Colonic mucosa (tissue), 4 donors: ENCODE results near the gene MAPK11. TPM values are rescaled to one million over a fixed set of nuclear protein-coding genes. Genes with fewer than 3 reads are reported as not detected.
A peak's percentile ranks its signal among the peaks of the same experiment; 100 is the strongest.

ENCODE experiments used
- DNase-seq: peaks from one replicate; pipeline ENCODE4 v3.0.0-alpha.2; 2020
- H3K27ac ChIP-seq: fragments of 200-600 bp; one replicate; pipeline ENCODE4 v1.8.0; 2021
- H3K27me3 ChIP-seq: fragments of 200-600 bp; one replicate; pipeline ENCODE4 v1.8.0; 2021
- H3K36me3 ChIP-seq: fragments of 200-600 bp; one replicate; pipeline ENCODE4 v1.8.0; 2021
- H3K4me1 ChIP-seq: fragments of 200-600 bp; one replicate; pipeline ENCODE4 v1.8.0; 2021; ENCODE audit warnings: mild to moderate bottlenecking
- H3K4me3 ChIP-seq: fragments of 200-600 bp; one replicate; pipeline ENCODE4 v1.8.0; 2021
- H3K9ac ChIP-seq, 2 donors: one replicate each; pipeline ENCODE4 v1.7.0; 2013; ENCODE audit warnings: control low read depth in 2 of 2, low read depth in 2 of 2, low read length in 2 of 2
- H3K9me3 ChIP-seq: fragments of 200-600 bp; one replicate; pipeline ENCODE4 v1.8.0; 2021
- intact Hi-C: fragments of 100-400 bp; cut with DNase I; formaldehyde crosslinking; loops from one replicate; pipeline ENCODE4 v1.14.1; 2022
- total RNA-seq, 2 donors: library from RNA; stranded (reverse); fragmentation: NEBNext Ultra II Directional in 1 of 2; extraction: Animal tissue kit (Norgen Biotek cat#: 25700) in 1 of 2; gene quantifications; one replicate each; pipeline ENCODE4 v1.2.1, GENCODE V29; 2021
- TF ChIP-seq, protein P1 (sequence below): fragments of 200-600 bp; IDR thresholded peaks from one replicate; pipeline ENCODE4 v1.8.0; 2022; ENCODE audit warnings: antibody characterized with exemption, mild to moderate bottlenecking
- donor health status: healthy.
- donor health status: DM: no; HTN: no; CAD: no.
- donor health status: DM: no; HTN: no; CAD: no.

The MAPK11 gene
- total RNA-seq, 2 donors from 2014 or later: 1.3 to 1.9 TPM

DNA sequence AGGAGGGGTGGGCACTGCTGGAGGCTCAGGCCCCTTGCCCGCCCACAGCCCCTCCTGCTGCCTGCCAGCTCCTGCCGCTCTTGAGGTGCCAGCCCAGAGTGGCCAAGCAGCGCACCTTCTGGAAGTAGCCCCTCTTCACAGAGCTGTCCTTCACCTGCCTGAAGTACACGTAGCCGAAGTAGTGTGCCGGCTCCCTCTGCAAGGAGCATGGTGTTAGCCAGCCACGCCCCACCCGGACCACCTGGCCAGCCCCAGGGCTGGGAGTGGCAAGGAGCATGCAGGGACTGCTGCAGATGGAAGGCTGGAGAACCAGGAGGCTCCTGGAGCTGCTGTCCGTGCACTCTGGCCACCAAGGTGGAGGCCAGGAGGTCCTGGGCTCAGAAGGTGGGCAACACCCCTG, 47.0 kb upstream of the MAPK11 start:
- TF ChIP-seq, protein P1, sequence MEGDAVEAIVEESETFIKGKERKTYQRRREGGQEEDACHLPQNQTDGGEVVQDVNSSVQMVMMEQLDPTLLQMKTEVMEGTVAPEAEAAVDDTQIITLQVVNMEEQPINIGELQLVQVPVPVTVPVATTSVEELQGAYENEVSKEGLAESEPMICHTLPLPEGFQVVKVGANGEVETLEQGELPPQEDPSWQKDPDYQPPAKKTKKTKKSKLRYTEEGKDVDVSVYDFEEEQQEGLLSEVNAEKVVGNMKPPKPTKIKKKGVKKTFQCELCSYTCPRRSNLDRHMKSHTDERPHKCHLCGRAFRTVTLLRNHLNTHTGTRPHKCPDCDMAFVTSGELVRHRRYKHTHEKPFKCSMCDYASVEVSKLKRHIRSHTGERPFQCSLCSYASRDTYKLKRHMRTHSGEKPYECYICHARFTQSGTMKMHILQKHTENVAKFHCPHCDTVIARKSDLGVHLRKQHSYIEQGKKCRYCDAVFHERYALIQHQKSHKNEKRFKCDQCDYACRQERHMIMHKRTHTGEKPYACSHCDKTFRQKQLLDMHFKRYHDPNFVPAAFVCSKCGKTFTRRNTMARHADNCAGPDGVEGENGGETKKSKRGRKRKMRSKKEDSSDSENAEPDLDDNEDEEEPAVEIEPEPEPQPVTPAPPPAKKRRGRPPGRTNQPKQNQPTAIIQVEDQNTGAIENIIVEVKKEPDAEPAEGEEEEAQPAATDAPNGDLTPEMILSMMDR: no peak
- Histone ChIP-seq H3K9me3 (no peaks in the 10 kb centered on the region), H3K27ac (no peak overlapping the region), H3K27me3 (no peaks in the 10 kb centered on the region), H3K4me1 (peaks cover 7% of the 10 kb centered on the region), H3K4me3 (no peak overlapping the region), H3K36me3 (no peaks in the 10 kb centered on the region), H3K9ac (no peak overlapping the region)
- intact Hi-C loops: no loop called here
- DNase-seq: no peak

DNA sequence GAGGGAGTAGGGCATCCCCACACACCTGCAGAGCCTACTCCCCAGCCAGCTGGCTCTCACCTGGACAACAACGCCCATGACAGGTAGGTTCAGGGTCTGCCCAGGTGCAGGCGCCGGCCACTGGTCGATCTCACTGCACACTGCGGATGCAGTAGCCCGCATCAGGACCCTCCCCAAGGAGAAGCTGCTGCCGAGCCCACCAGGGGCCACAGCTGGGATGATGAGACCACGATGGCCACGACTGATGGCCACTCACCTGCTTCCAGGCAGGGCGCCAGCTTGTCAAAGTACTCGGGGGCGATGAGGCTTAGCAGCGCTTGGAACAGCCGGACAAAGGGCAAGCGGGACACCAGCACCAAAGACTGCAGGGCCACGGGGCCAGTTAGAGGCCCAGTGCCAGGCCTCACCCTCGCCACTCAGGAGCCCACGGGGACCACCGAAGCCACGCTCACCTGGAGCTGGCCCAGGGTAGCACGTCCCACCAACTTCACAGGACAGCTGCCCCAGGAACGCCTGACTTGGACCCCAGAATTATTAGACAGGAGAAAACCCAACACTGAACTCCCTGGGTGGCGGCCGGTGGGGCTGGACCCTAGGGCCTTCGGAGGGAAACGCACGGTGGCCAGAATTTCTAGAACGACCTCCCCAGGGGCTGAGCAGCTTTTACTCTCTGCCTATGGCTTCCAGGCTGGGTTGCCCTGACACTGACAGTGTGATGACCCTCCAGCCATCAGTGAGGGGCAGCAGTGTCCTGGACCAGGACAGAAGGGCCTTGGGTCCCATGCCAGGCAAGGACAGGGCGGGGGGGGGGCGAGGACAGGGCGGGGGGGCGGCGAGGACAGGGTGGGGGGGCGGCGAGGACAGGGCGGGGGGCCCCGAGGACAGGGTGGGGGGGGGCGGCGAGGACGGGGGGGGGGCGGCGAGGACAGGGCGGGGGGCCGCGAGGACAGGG, 46.2 kb upstream of the MAPK11 start:
- Histone ChIP-seq H3K9ac (no peak overlapping the region), H3K4me1 (peaks cover 7% of the 10 kb centered on the region), H3K9me3 (no peaks in the 10 kb centered on the region), H3K27ac (no peak overlapping the region), H3K36me3 (no peaks in the 10 kb centered on the region), H3K27me3 (no peaks in the 10 kb centered on the region), H3K4me3 (no peak overlapping the region)
- no peak for DNase-seq
- TF ChIP-seq, protein P1: no peak
- intact Hi-C loops: no loop called here

DNA sequence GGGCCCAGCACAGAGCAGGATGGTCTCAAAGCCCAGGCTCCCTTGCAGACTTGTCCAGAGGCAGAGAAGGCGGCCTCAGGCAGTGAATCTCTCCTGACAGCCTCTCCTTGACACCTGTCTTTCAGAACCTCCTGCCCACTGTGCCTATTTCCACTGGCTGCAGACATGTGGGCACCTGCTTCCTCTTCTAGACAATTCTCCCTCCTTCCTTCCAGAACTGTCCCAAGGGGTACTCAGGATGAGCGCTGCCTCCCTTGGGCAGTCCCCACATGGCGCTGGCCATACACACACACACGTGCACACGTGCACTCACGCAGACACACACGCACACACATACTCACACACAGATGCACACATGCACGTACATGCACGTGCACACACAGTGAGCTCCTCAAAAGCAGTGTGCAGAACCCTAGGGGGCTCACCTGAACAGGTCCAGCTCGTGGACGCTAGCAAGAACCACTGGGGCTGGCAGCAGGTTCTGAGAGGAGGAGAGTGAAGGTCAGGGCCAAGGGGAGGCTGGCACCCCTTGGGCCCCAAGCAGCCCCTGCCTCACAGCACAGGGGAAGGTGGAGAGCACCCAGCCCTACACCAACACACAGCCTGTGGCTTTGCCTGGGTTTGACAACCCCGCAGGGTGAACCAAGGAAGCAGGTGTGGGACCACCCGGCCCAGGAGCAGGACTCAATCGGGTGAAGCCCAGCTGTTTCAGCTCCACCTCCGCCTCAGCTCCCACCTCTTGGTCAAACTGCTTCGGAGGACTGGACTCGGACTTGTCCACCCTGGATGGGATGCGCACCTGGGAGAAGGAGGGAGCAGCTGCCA, 45.3 kb upstream of the MAPK11 start:
- Histone ChIP-seq H3K27me3 (no peaks in the 10 kb centered on the region), H3K9me3 (no peaks in the 10 kb centered on the region), H3K9ac (peak overlapping the region in 1 of 2 donors; percentile 51), H3K36me3 (no peaks in the 10 kb centered on the region), H3K4me3 (no peak overlapping the region), H3K27ac (no peak overlapping the region), H3K4me1 (peaks cover 7% of the 10 kb centered on the region)
- intact Hi-C loops: no loop called here
- DNase-seq: no peak
- TF ChIP-seq, protein P1: no peak

DNA sequence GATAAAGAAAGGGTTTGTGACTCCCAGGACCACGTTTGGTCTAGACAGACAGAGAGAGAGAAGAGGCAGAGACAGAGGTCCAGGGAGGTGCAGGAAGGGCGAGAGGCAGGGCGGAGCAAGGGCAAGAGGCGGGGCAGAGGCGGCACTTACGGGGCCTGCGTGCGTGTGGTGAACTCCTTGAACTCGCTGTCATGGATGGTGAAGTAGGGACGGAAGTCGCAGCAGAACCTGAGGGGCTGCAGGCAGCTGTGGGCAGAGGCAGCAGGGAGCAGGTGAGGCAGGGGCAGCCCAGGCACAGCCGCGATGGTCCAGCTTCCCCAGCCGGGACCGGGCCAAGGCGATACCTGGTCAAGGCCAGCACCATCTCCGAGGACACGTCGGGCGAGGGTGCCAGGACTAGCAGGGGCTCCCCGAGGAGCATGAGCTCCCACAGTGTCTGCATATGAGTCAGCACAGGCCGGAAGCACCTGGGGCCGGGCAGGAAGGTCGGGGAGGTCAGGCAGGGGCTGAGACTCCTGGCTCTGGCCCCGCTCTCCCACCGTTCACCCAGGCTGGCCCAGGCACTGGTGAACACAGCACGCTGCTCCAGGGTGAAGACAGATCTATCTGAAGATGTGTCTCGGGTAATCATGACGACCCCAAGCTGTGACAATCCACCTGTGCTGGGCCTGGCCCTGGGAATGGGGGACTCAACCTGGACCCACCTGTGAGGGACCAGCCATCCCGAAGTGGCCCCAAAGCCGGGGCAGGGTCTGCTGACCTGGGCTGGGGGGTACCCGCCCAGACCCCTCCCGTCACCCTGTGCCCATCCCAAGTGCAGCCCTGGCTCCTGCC, 44.5 kb upstream of the MAPK11 start:
- Histone ChIP-seq H3K27me3 (no peaks in the 10 kb centered on the region), H3K9ac (peak overlapping the region; percentile 51 to 56), H3K4me1 (peaks cover 7% of the 10 kb centered on the region), H3K27ac (no peak overlapping the region), H3K36me3 (no peaks in the 10 kb centered on the region), H3K4me3 (peak overlapping the region; percentile 8), H3K9me3 (no peaks in the 10 kb centered on the region)
- intact Hi-C loops: no loop called here
- TF ChIP-seq, protein P1: no peak
- DNase-seq: peak; percentile 86

DNA sequence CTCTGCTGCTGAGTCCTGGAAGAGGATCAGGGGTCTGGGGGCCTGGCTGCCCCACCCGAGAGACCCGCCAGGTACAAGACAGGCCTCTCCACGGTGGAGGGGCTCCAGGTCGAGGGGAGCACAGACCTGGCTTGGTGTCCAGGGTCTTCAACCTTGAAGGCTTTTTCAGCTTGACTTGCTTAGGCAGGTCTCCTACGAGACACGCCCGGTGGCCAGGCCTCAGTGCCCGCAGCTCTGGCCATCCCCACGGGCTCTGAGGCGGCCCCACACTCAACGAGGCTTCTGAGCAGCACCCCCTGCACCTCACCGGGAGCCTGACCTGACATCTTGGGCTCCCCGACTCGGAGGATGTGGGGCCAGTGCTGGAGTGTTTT, 43.9 kb upstream of the MAPK11 start:
- H3K27ac ChIP-seq: no peak overlapping the region
- H3K36me3 ChIP-seq: no peaks in the 10 kb centered on the region
- no peaks in the 10 kb centered on the region for H3K27me3 ChIP-seq
- no peak for DNase-seq
- intact Hi-C loops: no loop called here
- H3K9ac ChIP-seq: peak overlapping the region; percentile 51 to 56
- no peaks in the 10 kb centered on the region for H3K9me3 ChIP-seq
- peak overlapping the region; percentile 8 for H3K4me3 ChIP-seq
- TF ChIP-seq, protein P1: no peak
- peaks cover 7% of the 10 kb centered on the region for H3K4me1 ChIP-seq
